ENCODE data around the gene PLTP. TPM values are rescaled to one million over a fixed set of nuclear protein-coding genes. Genes with fewer than 3 reads are reported as not detected.
"Not testable (repeated sequence)": the region's sequence is repeated elsewhere in the genome, so short reads cannot be mapped to it uniquely, and the experiment has no call there.

PLTP gene
- polyA plus RNA-seq, 1 experiment = 105 TPM

GRCh38 chr20:45904583-45905504 lies 7.1 kb downstream of the PLTP start:
- Histone ChIP-seq H3K27me3 (ENCODE audit: control insufficient read depth, insufficient read depth, low read length) (no peaks in the 10 kb centered on the region), H3K4me3 (ENCODE audit: low read depth, low read length) (no peak overlapping the region), H3K9me3 (ENCODE audit: control insufficient read depth, insufficient read depth, low read length) (no peaks in the 10 kb centered on the region; the same call in 1 of the 2 replicates), H3K27ac (ENCODE audit: low read depth, low read length) (peak overlapping the region; percentile 65)
- DNase-seq (ENCODE audit: low read depth, low spot score) = no peak
- ChIA-PET POLR2A (interaction anchor here (1.2 to 2.9 kb wide), 4 partner anchors 14 to 30 kb away, joined by 3 to 20 read pairs (median 8); partner anchors contain the start of genes CTSA, NEURL2 and PCIF1), CTCF (interaction anchor here (1.2 to 1.5 kb wide), 2 partner anchors 15 to 81 kb away, joined by 3 to 6 read pairs; no protein-coding TSS in a partner anchor)
- no peak for TF ChIP-seq CTCF (IDR thresholded peaks at IDR 0.05; ENCODE audit: low read depth, low read length)

GRCh38 chr20:45902199-45902701 lies 9.7 kb downstream of the PLTP start:
- no peak for DNase-seq (ENCODE audit: low read depth, low spot score)
- H3K4me3 ChIP-seq (ENCODE audit: low read depth, low read length) = no peak overlapping the region
- H3K27ac ChIP-seq (ENCODE audit: low read depth, low read length) = no peak overlapping the region
- no peak for TF ChIP-seq CTCF (IDR thresholded peaks at IDR 0.05; ENCODE audit: low read depth, low read length)
- H3K27me3 ChIP-seq (ENCODE audit: control insufficient read depth, insufficient read depth, low read length) = no peaks in the 10 kb centered on the region
- POLR2A ChIA-PET = interaction anchor here (0.6 kb wide), 1 partner anchor 8 kb away, joined by 3 read pairs; no protein-coding TSS in a partner anchor
- no peaks in the 10 kb centered on the region; the same call in 1 of the 2 replicates for H3K9me3 ChIP-seq (ENCODE audit: control insufficient read depth, insufficient read depth, low read length)
- CTCF ChIA-PET = interaction anchor here (0.8 to 1.3 kb wide), 2 partner anchors 10 to 67 kb away, joined by 3 read pairs; no protein-coding TSS in a partner anchor

GRCh38 chr20:45901332-45901731 lies 10.6 kb downstream of the PLTP start:
- CTCF ChIA-PET = interaction anchor here (0.8 to 1.3 kb wide), 2 partner anchors 9 to 68 kb away, joined by 3 read pairs; no protein-coding TSS in a partner anchor
- DNase-seq (ENCODE audit: low read depth, low spot score); H3K9me3 ChIP-seq (ENCODE audit: control insufficient read depth, insufficient read depth, low read length); H3K27ac ChIP-seq (ENCODE audit: low read depth, low read length); H3K4me3 ChIP-seq (ENCODE audit: low read depth, low read length); H3K27me3 ChIP-seq (ENCODE audit: control insufficient read depth, insufficient read depth, low read length); POLR2A ChIA-PET: not testable (repeated sequence)

GRCh38 chr20:45899046-45899835 lies 12.7 kb downstream of the PLTP start:
- H3K4me3 ChIP-seq (ENCODE audit: low read depth, low read length) = no peak overlapping the region
- DNase-seq (ENCODE audit: low read depth, low spot score) = no peak
- TF ChIP-seq CTCF (IDR thresholded peaks at IDR 0.05; ENCODE audit: low read depth, low read length) = no peak
- ChIA-PET CTCF (interaction anchor here (1.4 kb wide), 1 partner anchor 9 kb away, joined by 7 read pairs; no protein-coding TSS in a partner anchor), POLR2A (interaction anchor here (0.7 to 1.4 kb wide), 3 partner anchors 36 to 1586 kb away, joined by 3 to 7 read pairs (median 6); no protein-coding TSS in a partner anchor)
- H3K27me3 ChIP-seq (ENCODE audit: control insufficient read depth, insufficient read depth, low read length) = no peaks in the 10 kb centered on the region
- H3K9me3 ChIP-seq (ENCODE audit: control insufficient read depth, insufficient read depth, low read length) = no peaks in the 10 kb centered on the region; the same call in 1 of the 2 replicates
- no peak overlapping the region for H3K27ac ChIP-seq (ENCODE audit: low read depth, low read length)

- Histone ChIP-seq H3K27me3 (ENCODE audit: control insufficient read depth, insufficient read depth, low read length) (no peaks in the 10 kb centered on the region), H3K27ac (ENCODE audit: low read depth, low read length) (no peak overlapping the region), H3K4me3 (ENCODE audit: low read depth, low read length) (no peak overlapping the region), H3K9me3 (ENCODE audit: control insufficient read depth, insufficient read depth, low read length) (no peaks in the 10 kb centered on the region; the same call in 1 of the 2 replicates)
- ChIA-PET POLR2A (interaction anchor here (1.4 kb wide), 1 partner anchor 37 kb away, joined by 3 read pairs; no protein-coding TSS in a partner anchor), CTCF (interaction anchor here (1.4 kb wide), 1 partner anchor 8 kb away, joined by 7 read pairs; no protein-coding TSS in a partner anchor)
- no peak for DNase-seq (ENCODE audit: low read depth, low spot score)
- no peak for TF ChIP-seq CTCF (IDR thresholded peaks at IDR 0.05; ENCODE audit: low read depth, low read length)
Measured at GRCh38 chr20:45898285-45898684, 13.7 kb downstream of the PLTP start.
